Gastrocnemius medialis (tissue), 4 donors: Measurements from ENCODE around the gene NBEA. TPM values are rescaled to one million over a fixed set of nuclear protein-coding genes. Genes with fewer than 3 reads are reported as not detected.
"Not testable (repeated sequence)": the region's sequence is repeated elsewhere in the genome, so short reads cannot be mapped to it uniquely, and the experiment has no call there.

Source experiments
- ATAC-seq, 2 donors: fragments of 150-250 bp; one replicate each; pipeline ENCODE4 v1.9.1; 2016
- DNase-seq, 2 donors: peaks; one replicate each; pipeline ENCODE4 v3.0.0-alpha.2; 2019
- H3K27ac ChIP-seq, 4 donors: fragments of 200-600 bp; sonication (generic); 1 replicate in 1 of 4; 2 replicates in 3 of 4; pipeline ENCODE4 v1.5.1; 2016 to 2018; ENCODE audit warnings: mild to moderate bottlenecking in 2 of 4, moderate library complexity in 1 of 4
- H3K27me3 ChIP-seq, 3 donors: fragments of 200-600 bp; sonication (generic) in 2 of 3; 1 replicate in 1 of 3; 2 replicates in 2 of 3; pipeline versions ENCODE4 v1.5.1 to v1.6.0; 2016 to 2019; ENCODE audit warnings: mild to moderate bottlenecking in 1 of 3, moderate library complexity in 1 of 3
- H3K36me3 ChIP-seq, 2 donors: fragments of 200-600 bp; sonication (generic) in 1 of 2; one replicate each; pipeline ENCODE4 v1.5.1; 2017 to 2018
- H3K4me1 ChIP-seq, 2 donors: fragments of 200-600 bp; sonication (generic) in 1 of 2; one replicate each; pipeline ENCODE4 v1.5.1; 2016 to 2017; ENCODE audit warnings: mild to moderate bottlenecking in 2 of 2
- H3K4me3 ChIP-seq, 4 donors: fragments of 200-600 bp; sonication (generic) in 3 of 4; 1 replicate in 1 of 4; 2 replicates in 3 of 4; pipeline ENCODE4 v1.5.1; 2016 to 2019; ENCODE audit warnings: mild to moderate bottlenecking in 2 of 4
- H3K9me3 ChIP-seq, 3 donors: fragments of 200-600 bp; sonication (generic) in 2 of 3; 1 replicate in 1 of 3; 2 replicates in 2 of 3; pipeline ENCODE4 v1.5.1; 2016 to 2019
- CTCF ChIP-seq, 5 experiments: fragments of 450-650 bp in 3 of 5; fragments of 200-600 bp in 2 of 5; sonication (generic) in 2 of 5; IDR thresholded peaks in 4 of 5; conservative IDR thresholded peaks in 1 of 5; 1 replicate in 4 of 5; 2 replicates in 1 of 5; pipeline ENCODE4 v1.5.1; 2016 to 2019; ENCODE audit warnings: antibody characterized with exemption in 5 of 5, mild to moderate bottlenecking in 3 of 5, moderate library complexity in 3 of 5
- POLR2A ChIP-seq, 2 donors: fragments of 450-650 bp; IDR thresholded peaks; one replicate each; pipeline ENCODE4 v1.6.1; 2017; ENCODE audit warnings: antibody characterized with exemption in 2 of 2, mild to moderate bottlenecking in 2 of 2, moderate library complexity in 2 of 2
- in situ Hi-C, 4 donors: fragments of 200-750 bp; cut with MboI; loops; one replicate each; pipeline versions ENCODE4 v1.15.0 to v1.8.0; 2017; ENCODE audit warnings: low sequenced_read_pairs in 4 of 4
- intact Hi-C: fragments of 100-400 bp; cut with DNase I; formaldehyde crosslinking; loops from one replicate; pipeline ENCODE4 v1.15.1; 2023; ENCODE audit warnings: low total_unique reads
- total RNA-seq, 4 donors: library from RNA; depleted of rRNA; stranded (reverse); fragments of >200 nt; gene quantifications; one replicate each; pipeline versions ENCODE4 v1.1.0 to v1.2.3, GENCODE V29; 2016

NBEA gene
- total RNA-seq, 4 donors from 2014 or later: 4.1 to 5.1 (median 4.7) TPM

GRCh38 chr13:34959489-34959888 lies 17.4 kb downstream of the NBEA start:
- Histone ChIP-seq H3K27me3 (no peaks in the 10 kb centered on the region), H3K27ac (no peak overlapping the region), H3K4me3 (no peak overlapping the region), H3K4me1 (peaks cover 0 to 9% of the 10 kb centered on the region in 2 donors), H3K9me3 (no peaks in the 10 kb centered on the region), H3K36me3 (no peaks in the 10 kb centered on the region)
- TF ChIP-seq CTCF (IDR thresholded peaks at IDR 0.05 in 4 of 5, conservative IDR thresholded peaks at IDR 0.05 in 1 of 5) (no peak), POLR2A (IDR thresholded peaks at IDR 0.05) (no peak)
- DNase-seq (no peak), ATAC-seq (no peak)
- in situ Hi-C loops: no loop called here
- intact Hi-C loops: no loop called here

GRCh38 chr13:34964558-34964957 lies 22.5 kb downstream of the NBEA start:
- no peaks in the 10 kb centered on the region for H3K36me3 ChIP-seq
- ATAC-seq (no peak), DNase-seq (no peak)
- H3K4me1 ChIP-seq: no peaks in the 10 kb centered on the region
- H3K27me3 ChIP-seq: no peaks in the 10 kb centered on the region
- no peak overlapping the region for H3K4me3 ChIP-seq
- TF ChIP-seq POLR2A (IDR thresholded peaks at IDR 0.05) (no peak), CTCF (IDR thresholded peaks at IDR 0.05 in 4 of 5, conservative IDR thresholded peaks at IDR 0.05 in 1 of 5) (no peak)
- in situ Hi-C loops: no loop called here
- no peak overlapping the region for H3K27ac ChIP-seq
- no peaks in the 10 kb centered on the region for H3K9me3 ChIP-seq
- intact Hi-C loops: no loop called here

- Histone ChIP-seq H3K9me3 (no peaks in the 10 kb centered on the region), H3K27me3 (no peaks in the 10 kb centered on the region), H3K4me1 (no peaks in the 10 kb centered on the region), H3K36me3 (no peaks in the 10 kb centered on the region), H3K27ac (no peak overlapping the region), H3K4me3 (no peak overlapping the region)
- intact Hi-C loops: no loop called here
- no peak for ATAC-seq
- in situ Hi-C loops: no loop called here
- no peak for DNase-seq
- TF ChIP-seq POLR2A (IDR thresholded peaks at IDR 0.05): no peak
- TF ChIP-seq CTCF (IDR thresholded peaks at IDR 0.05 in 4 of 5, conservative IDR thresholded peaks at IDR 0.05 in 1 of 5): no peak
These were observed 25.9 kb downstream of the NBEA start for GRCh38 chr13:34967851-34968562.

GRCh38 chr13:34969539-34969938 lies 27.5 kb downstream of the NBEA start:
- intact Hi-C loops, ATAC-seq, H3K27ac ChIP-seq, H3K4me3 ChIP-seq, H3K36me3 ChIP-seq, in situ Hi-C loops, H3K27me3 ChIP-seq, DNase-seq, H3K4me1 ChIP-seq, H3K9me3 ChIP-seq: not testable (repeated sequence)

- intact Hi-C loops: no loop called here
- TF ChIP-seq CTCF (IDR thresholded peaks at IDR 0.05 in 4 of 5, conservative IDR thresholded peaks at IDR 0.05 in 1 of 5) (no peak), POLR2A (IDR thresholded peaks at IDR 0.05) (no peak)
These were observed 28.9 kb downstream of the NBEA start for GRCh38 chr13:34970961-34971360.

More at GRCh38 chr13:34970961-34971360, 28.9 kb downstream of the NBEA start:
- Histone ChIP-seq H3K27ac (no peak overlapping the region), H3K4me1 (no peaks in the 10 kb centered on the region), H3K9me3 (no peaks in the 10 kb centered on the region), H3K36me3 (no peaks in the 10 kb centered on the region), H3K27me3 (no peaks in the 10 kb centered on the region), H3K4me3 (no peak overlapping the region)
- DNase-seq (no peak), ATAC-seq (no peak)
- in situ Hi-C loops: no loop called here
